Testis (tissue), 3 donors: Measurements from ENCODE around the gene MMP8. TPM values are rescaled to one million over a fixed set of nuclear protein-coding genes. Genes with fewer than 3 reads are reported as not detected.
"Not testable (repeated sequence)": the region's sequence is repeated elsewhere in the genome, so short reads cannot be mapped to it uniquely, and the experiment has no call there.

Experiments
- DNase-seq: peaks from one replicate; pipeline ENCODE4 v3.0.0-alpha.2; 2019
- H3K27ac ChIP-seq, 2 donors: fragments of 200-600 bp; sonication (generic); one replicate each; pipeline ENCODE4 v1.5.1; 2019
- H3K27me3 ChIP-seq: fragments of 200-600 bp; sonication (generic); one replicate; pipeline ENCODE4 v1.5.1; 2019
- H3K36me3 ChIP-seq: fragments of 200-600 bp; sonication (generic); one replicate; pipeline ENCODE4 v1.5.1; 2017; ENCODE audit warnings: low read depth; ENCODE audit errors: missing control alignments
- H3K4me1 ChIP-seq: fragments of 200-600 bp; sonication (generic); one replicate; pipeline ENCODE4 v1.5.1; 2019
- H3K4me3 ChIP-seq, 2 donors: fragments of 200-600 bp; sonication (generic); one replicate each; pipeline ENCODE4 v1.5.1; 2017 to 2019
- H3K9me3 ChIP-seq: fragments of 200-600 bp; sonication (generic); one replicate; pipeline ENCODE4 v1.5.1; 2017
- POLR2A ChIP-seq: fragments of 450-650 bp; IDR thresholded peaks from one replicate; pipeline ENCODE4 v1.6.1; 2017; ENCODE audit warnings: antibody characterized with exemption, mild to moderate bottlenecking, moderate library complexity
- WGBS, 2 donors: methylation state at CpG; one replicate each; pipeline ENCODE4 v1.1.5; 2018; 5-methylcytosine and 5-hydroxymethylcytosine counted together
- intact Hi-C: fragments of 100-400 bp; cut with DNase I; formaldehyde crosslinking; loops from one replicate; pipeline ENCODE4 v1.15.1; 2023; ENCODE audit warnings: low total_unique reads
- polyA plus RNA-seq: library from polyadenylated mRNA; stranded (reverse); fragments of 350-450 nt; fragmentation: Illumina TruSeq; extraction: RNeasy Lipid Tissue Mini Kit (QIAGEN cat#74804); gene quantifications from one replicate; pipeline ENCODE4 v1.2.3, GENCODE V29; 2014; ENCODE audit warnings: low read depth, low replicate concordance; ENCODE audit not compliant: insufficient read depth
- total RNA-seq, 2 donors: library from RNA; depleted of rRNA; stranded (reverse); fragments of >200 nt; gene quantifications; one replicate each; pipeline ENCODE4 v1.2.3, GENCODE V29; 2016
- TF ChIP-seq, protein P1 (sequence below), 3 experiments: fragments of 450-650 bp in 2 of 3; fragments of 200-600 bp in 1 of 3; sonication (generic) in 1 of 3; IDR thresholded peaks; one replicate each; pipeline ENCODE4 v1.5.1; 2016 to 2019; ENCODE audit warnings: antibody characterized with exemption in 3 of 3, mild to moderate bottlenecking in 2 of 3, moderate library complexity in 1 of 3

The MMP8 gene
- total and polyA plus RNA-seq, 3 donors from 2014 or later, result 0.25 to 2.0 (median 0.25) TPM

DNA sequence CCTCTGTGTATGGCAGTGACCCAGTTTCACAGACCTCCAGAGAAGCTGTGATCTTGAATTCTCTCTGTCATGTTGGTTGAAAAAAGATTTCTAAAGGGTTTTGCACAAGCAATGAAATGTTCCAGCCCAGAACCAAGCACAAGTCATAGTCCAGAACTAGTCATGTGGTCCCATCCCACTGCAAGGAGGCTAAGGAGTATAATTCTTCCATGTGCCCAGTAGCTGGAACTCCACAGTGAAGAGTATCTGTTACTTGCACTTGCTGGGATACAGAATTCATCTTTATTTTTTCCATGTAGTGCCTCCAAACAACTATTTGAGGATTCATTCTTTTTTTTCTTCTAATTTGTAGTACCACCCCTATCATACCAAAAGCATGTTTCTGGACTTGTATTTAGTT lies 9.9 kb upstream of the MMP8 start:
- Histone ChIP-seq H3K36me3 (no peaks in the 10 kb centered on the region), H3K4me3 (no peak overlapping the region), H3K27ac (no peak overlapping the region), H3K9me3 (no peaks in the 10 kb centered on the region), H3K27me3 (no peaks in the 10 kb centered on the region), H3K4me1 (no peaks in the 10 kb centered on the region)
- TF ChIP-seq POLR2A, result no peak
- TF ChIP-seq, protein P1, sequence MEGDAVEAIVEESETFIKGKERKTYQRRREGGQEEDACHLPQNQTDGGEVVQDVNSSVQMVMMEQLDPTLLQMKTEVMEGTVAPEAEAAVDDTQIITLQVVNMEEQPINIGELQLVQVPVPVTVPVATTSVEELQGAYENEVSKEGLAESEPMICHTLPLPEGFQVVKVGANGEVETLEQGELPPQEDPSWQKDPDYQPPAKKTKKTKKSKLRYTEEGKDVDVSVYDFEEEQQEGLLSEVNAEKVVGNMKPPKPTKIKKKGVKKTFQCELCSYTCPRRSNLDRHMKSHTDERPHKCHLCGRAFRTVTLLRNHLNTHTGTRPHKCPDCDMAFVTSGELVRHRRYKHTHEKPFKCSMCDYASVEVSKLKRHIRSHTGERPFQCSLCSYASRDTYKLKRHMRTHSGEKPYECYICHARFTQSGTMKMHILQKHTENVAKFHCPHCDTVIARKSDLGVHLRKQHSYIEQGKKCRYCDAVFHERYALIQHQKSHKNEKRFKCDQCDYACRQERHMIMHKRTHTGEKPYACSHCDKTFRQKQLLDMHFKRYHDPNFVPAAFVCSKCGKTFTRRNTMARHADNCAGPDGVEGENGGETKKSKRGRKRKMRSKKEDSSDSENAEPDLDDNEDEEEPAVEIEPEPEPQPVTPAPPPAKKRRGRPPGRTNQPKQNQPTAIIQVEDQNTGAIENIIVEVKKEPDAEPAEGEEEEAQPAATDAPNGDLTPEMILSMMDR (IDR thresholded peaks at IDR 0.05), result no peak
- intact Hi-C loops, result no loop called here
- DNase-seq, result no peak

DNA sequence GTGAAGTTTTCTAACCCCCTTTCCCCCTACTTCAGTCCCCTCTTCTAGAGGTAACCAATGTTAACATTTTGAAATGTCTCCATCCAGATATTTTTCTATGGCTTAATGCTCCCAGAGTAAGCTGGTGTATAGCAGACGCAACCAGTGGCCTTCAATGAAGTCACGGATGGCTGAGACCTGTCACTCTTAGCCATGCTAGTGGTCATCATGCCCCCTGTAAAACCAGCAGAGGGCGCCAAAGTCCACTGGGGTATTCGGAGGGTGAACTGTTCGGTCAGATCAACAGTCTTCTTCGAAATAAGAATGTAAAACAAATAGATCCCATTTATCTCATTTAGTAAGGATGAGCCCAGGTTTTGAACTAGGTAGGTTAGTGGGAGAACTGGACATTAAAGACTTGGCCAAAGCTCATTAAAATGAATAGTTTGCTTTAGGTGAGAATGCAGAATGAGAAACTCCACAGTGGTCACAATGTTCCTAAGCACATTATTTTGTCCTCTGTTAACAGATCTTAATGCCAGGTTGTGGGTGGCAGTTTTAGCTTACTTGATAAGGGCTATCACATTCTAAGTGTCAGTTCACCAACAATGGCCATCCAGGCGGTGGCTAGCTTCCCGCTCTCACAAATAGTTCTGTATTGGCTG lies 8.6 kb upstream of the MMP8 start:
- TF ChIP-seq, protein P1 (IDR thresholded peaks at IDR 0.05), result peak; percentile 42 to 56 (median 43)
- TF ChIP-seq POLR2A, result no peak
- no peaks in the 10 kb centered on the region for H3K4me1 ChIP-seq
- DNase-seq, result peak; percentile 76
- no peaks in the 10 kb centered on the region for H3K27me3 ChIP-seq
- no peaks in the 10 kb centered on the region for H3K36me3 ChIP-seq
- H3K27ac ChIP-seq, result no peak overlapping the region
- WGBS, 2 donors, result 40 to 44% methylated on average over 8 of the region's 8 CpGs
- no peak overlapping the region for H3K4me3 ChIP-seq
- H3K9me3 ChIP-seq, result no peaks in the 10 kb centered on the region
- intact Hi-C loops, result no loop called here

DNA sequence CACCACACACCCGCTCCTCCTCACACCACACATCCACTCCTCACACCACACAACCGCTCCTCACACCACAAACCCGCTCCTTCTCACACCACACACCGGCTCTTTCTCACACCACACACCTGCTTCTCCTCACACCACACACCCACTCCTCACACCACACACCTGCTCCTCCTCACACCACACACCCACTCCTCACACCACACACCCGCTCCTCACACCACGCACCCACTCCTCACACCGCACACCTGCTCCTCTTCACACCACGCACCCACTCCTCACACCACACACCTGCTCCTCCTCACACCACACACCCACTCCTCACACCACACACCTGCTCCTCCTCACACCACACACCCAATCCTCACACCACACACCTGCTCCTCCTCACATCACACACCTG lies 6.2 kb upstream of the MMP8 start:
- H3K27me3 ChIP-seq, H3K36me3 ChIP-seq, H3K4me3 ChIP-seq, H3K27ac ChIP-seq, intact Hi-C loops, H3K4me1 ChIP-seq, H3K9me3 ChIP-seq, DNase-seq: not testable (repeated sequence)
- 40 to 61% methylated on average over 4 to 7 of the region's 8 CpGs for WGBS, 2 donors

DNA sequence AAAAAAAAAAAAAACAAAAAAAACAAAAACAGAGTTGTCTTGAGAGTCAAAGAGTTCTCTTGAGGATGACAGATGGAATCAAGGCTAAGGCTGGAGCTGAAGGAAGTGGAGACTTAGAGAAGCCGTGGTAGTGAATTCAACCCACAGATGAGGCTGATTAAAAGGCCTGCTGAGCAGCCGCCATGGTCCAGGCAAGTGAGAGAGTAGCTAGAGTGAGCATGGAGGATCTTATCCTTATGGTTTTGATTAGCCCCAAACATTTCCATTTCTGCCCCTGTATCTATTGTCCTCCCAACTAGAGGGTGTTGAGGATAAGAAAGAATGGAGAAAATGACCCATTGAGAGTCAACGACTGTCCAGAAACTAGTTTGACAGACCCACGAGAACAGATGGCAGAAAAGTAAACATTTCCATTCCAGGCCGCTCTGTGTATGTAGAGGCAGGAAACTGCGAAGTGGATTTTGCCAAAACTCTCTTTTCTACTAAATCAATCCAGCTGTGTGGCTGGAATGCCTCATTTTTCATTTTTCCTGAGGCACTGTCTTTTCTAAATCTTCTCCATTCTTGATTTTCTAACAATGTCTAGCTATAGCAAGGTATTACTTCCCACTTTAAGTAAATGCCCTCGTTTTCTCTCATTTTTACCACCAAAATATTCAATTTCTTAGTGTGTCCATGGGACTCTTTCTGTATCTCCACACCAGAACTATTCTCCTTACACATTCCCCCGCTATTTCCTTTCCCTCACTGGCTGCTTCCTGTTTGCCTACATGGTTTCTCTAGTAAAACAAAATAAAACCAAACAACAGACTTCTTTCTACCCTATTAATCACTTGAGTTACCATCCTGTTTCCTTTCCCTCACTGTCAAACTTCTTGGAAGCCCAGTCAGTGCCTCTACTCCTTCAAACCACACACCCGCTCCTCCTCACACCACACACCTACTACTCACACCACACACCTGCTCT lies 5.4 kb upstream of the MMP8 start:
- Histone ChIP-seq H3K27ac (no peak overlapping the region), H3K36me3 (no peaks in the 10 kb centered on the region), H3K27me3 (no peaks in the 10 kb centered on the region), H3K4me1 (no peaks in the 10 kb centered on the region), H3K4me3 (no peak overlapping the region), H3K9me3 (no peaks in the 10 kb centered on the region)
- WGBS, 2 donors, result 77% methylated on average over 9 of the region's 9 CpGs
- intact Hi-C loops, result no loop called here
- no peak for DNase-seq
- TF ChIP-seq, protein P1 (IDR thresholded peaks at IDR 0.05), result no peak
- no peak for TF ChIP-seq POLR2A

DNA sequence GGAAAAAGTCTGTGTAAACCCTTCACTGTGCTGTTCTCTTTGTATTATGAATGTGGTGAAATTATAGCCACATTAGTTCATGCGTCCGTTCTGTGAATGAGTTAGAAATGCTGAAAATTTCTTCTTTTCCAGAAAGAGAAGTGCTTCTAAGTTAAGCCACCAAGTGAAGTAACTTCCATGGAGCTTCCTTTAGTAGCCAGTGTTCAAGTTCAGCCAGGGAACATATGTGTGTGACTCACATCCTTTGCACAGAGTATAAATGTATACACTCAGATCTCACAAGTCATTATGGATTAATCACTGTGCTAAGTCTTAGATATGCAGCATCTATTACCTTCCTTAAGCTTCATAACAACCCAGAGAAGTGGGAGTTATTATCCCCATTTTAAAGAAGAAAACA lies 3.1 kb upstream of the MMP8 start:
- H3K27me3 ChIP-seq, result no peaks in the 10 kb centered on the region
- intact Hi-C loops, result no loop called here
- no peak for DNase-seq
- 86 to 91% methylated on average over 2 of the region's 2 CpGs for WGBS, 2 donors
- H3K36me3 ChIP-seq, result no peaks in the 10 kb centered on the region
- H3K9me3 ChIP-seq, result no peaks in the 10 kb centered on the region
- no peak overlapping the region for H3K27ac ChIP-seq
- H3K4me3 ChIP-seq, result no peak overlapping the region
- no peaks in the 10 kb centered on the region for H3K4me1 ChIP-seq
- TF ChIP-seq, protein P1 (IDR thresholded peaks at IDR 0.05), result no peak
- TF ChIP-seq POLR2A, result no peak
